Activated CD8-positive, alpha-beta T cell treated with anti-CD3 and anti-CD28 coated beads for 36 hours (primary cell): ENCODE data around the gene SKI. TPM values are rescaled to one million over a fixed set of nuclear protein-coding genes. Genes with fewer than 3 reads are reported as not detected.

Source experiments
- ATAC-seq: fragments of 200-7000 bp; cut with Tn5 transposase; one replicate; pipeline ENCODE4 v1.10.0; 2021; ENCODE audit warnings: mild to moderate bottlenecking, moderate library complexity
- CTCF ChIA-PET: fragments of 350-600 bp; sonication (Branson Sonifier 250); formaldehyde crosslinking; loops from one replicate; lab custom pipeline; 2021; ENCODE audit warnings: antibody characterized with exemption; lab: Charles Lee
- POLR2A ChIA-PET: fragments of 350-600 bp; sonication (Branson Sonifier 250); formaldehyde crosslinking; loops from one replicate; lab custom pipeline; 2021; ENCODE audit warnings: antibody characterized with exemption; lab: Charles Lee
- DNase-seq: peaks from one replicate; pipeline ENCODE4 v3.0.0-alpha.2; 2020
- H3K27ac Mint-ChIP-seq: one replicate; pipeline ENCODE4 v1.8.0; 2021; ENCODE audit warnings: mild to moderate bottlenecking, mixed read lengths
- H3K27me3 Mint-ChIP-seq: one replicate; pipeline ENCODE4 v1.8.0; 2021; ENCODE audit warnings: mixed read lengths
- H3K36me3 Mint-ChIP-seq: one replicate; pipeline ENCODE4 v1.8.0; 2021; ENCODE audit warnings: low read depth, mixed read lengths
- H3K4me1 Mint-ChIP-seq: one replicate; pipeline ENCODE4 v1.8.0; 2021; ENCODE audit warnings: low read depth, mixed read lengths
- H3K4me3 Mint-ChIP-seq: one replicate; pipeline ENCODE4 v1.8.0; 2021; ENCODE audit warnings: mild to moderate bottlenecking, moderate library complexity, mixed read lengths
- H3K9me3 Mint-ChIP-seq: one replicate; pipeline ENCODE4 v1.8.0; 2021; ENCODE audit warnings: mixed read lengths
- intact Hi-C: fragments of 100-400 bp; cut with micrococcal nuclease; formaldehyde crosslinking; loops from one replicate; pipeline ENCODE4 v1.10.0; 2022
- total RNA-seq, 2 experiments: library from RNA; stranded (reverse); gene quantifications; one replicate each; pipeline ENCODE4 v1.2.3, GENCODE V29; 2021
- TF ChIP-seq, protein P1 (sequence below): fragments of 200-600 bp; IDR thresholded peaks from one replicate; pipeline ENCODE4 v1.8.0; 2022; ENCODE audit warnings: antibody characterized with exemption, mild to moderate bottlenecking

Gene SKI
- total RNA-seq, result 10 to 100 TPM; 27.5 to 28.3 TPM

DNA sequence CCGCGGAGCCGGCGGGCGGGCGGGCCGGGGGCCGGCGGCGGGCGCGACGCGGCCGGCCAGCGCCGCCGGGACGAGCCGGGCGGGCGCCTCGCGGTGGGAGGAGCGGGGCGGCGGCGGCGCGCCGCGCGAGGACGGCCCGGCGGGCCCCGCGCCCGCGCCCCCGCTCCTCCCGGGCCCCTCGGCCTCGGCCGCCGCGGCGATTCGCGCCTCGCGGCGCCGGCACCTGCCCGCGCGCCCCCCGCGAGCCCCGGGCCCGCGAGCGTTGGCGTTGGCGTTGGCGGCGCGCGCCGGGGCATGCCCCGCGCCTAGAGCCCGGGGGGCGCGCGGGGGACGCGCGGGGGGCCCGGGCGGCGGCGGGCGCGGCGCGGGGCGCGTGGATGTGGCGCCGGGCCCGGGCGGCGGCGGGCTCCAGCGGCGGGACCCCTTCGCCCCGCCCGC, at the start of gene SKI:
TSS of gene SKI (plus strand) at position 163 of the 438 bp plus-strand sequence. CDS start 448 bp downstream, outside the sequence.
- DNase-seq, result no peak
- peaks cover 30% of the 10 kb centered on the region for H3K36me3 Mint-ChIP-seq
- intact Hi-C loops, result no loop called here
- no peak for ATAC-seq
- peak within 1 kb of the TSS; percentile 96 for H3K4me3 Mint-ChIP-seq
- TF ChIP-seq, protein P1, sequence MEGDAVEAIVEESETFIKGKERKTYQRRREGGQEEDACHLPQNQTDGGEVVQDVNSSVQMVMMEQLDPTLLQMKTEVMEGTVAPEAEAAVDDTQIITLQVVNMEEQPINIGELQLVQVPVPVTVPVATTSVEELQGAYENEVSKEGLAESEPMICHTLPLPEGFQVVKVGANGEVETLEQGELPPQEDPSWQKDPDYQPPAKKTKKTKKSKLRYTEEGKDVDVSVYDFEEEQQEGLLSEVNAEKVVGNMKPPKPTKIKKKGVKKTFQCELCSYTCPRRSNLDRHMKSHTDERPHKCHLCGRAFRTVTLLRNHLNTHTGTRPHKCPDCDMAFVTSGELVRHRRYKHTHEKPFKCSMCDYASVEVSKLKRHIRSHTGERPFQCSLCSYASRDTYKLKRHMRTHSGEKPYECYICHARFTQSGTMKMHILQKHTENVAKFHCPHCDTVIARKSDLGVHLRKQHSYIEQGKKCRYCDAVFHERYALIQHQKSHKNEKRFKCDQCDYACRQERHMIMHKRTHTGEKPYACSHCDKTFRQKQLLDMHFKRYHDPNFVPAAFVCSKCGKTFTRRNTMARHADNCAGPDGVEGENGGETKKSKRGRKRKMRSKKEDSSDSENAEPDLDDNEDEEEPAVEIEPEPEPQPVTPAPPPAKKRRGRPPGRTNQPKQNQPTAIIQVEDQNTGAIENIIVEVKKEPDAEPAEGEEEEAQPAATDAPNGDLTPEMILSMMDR, result no peak
- peaks cover 17% of the 10 kb centered on the region for H3K4me1 Mint-ChIP-seq
- POLR2A ChIA-PET, result interaction anchor here (0.9 to 3.8 kb wide), 7 partner anchors 10 to 73 kb away, joined by 3 to 19 read pairs (median 9); partner anchors contain the start of gene FAAP20
- H3K27me3 Mint-ChIP-seq, result peaks cover 1% of the 10 kb centered on the region
- peak within 1 kb of the TSS; percentile 83 for H3K27ac Mint-ChIP-seq
- CTCF ChIA-PET, result interaction anchor here (0.7 to 2.0 kb wide), 3 partner anchors 33 to 153 kb away, joined by 3 to 6 read pairs (median 6); partner anchors contain the start of gene FAAP20
- H3K9me3 Mint-ChIP-seq, result no peaks in the 10 kb centered on the region

DNA sequence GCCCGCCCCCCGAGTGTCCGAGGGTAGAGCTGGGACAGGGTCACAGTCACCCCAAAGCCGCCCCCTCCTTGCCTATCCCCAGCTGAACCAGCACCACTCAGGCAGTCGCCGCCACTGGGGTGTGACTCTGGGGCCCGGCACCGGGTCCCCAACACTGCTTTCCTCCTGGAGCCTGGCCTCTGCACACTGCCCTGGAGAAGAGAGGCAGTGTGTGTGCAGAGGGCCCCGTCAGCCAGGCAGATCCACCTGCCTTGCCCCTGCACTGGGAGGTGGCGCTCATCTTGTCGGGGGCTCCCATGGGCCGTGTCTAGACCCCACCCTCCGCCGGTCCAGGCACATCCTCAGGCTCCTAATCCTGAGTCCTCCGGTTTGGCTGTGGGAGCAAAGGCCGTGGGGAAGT, 49.2 kb upstream of the SKI start:
- CTCF ChIA-PET, result no interaction called here
- no peaks in the 10 kb centered on the region for H3K9me3 Mint-ChIP-seq
- TF ChIP-seq, protein P1, result no peak
- H3K4me1 Mint-ChIP-seq, result peaks cover 3% of the 10 kb centered on the region
- intact Hi-C loops, result no loop called here
- H3K27ac Mint-ChIP-seq, result no peak overlapping the region
- no peaks in the 10 kb centered on the region for H3K27me3 Mint-ChIP-seq
- no peak overlapping the region for H3K4me3 Mint-ChIP-seq
- H3K36me3 Mint-ChIP-seq, result no peaks in the 10 kb centered on the region
- no peak for ATAC-seq
- DNase-seq, result no peak
- POLR2A ChIA-PET, result no interaction called here

DNA sequence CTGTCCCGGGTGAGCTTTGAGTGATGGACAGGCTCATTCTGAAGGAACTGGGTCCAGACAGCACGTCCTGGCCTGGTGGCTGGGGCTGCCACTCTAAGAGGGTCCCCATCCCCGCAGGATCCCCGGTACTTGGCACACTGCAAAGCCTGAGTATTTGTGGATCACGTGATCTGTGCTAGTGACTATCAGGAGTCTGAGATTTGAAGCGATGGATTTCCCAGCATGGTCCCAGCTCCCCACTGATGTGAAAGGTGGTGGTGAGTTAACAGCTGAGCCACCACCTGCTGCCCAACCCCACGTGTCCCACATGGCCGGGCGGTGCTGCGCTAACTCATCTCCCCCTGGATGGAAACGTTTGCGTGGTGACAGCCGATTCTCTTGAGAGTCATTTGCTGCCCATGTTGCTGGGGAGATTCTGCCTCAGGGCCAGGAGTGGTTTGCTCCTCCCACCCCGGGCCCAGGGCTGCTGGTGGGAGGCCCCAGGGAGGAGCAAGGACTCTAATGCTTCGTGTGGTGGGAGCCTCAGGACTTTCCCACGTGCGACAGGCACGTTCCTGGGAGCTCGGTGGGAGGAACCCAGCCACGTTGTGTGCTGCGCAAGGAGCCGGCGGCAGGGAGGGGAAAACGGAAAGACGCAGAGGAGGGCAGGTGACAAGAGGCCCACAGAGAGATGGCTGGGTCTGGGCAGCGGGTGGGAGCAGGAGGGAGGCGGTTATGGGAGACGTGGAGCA, 48.7 kb upstream of the SKI start:
- Mint-ChIP-seq H3K27me3 (no peaks in the 10 kb centered on the region), H3K4me1 (peaks cover 3% of the 10 kb centered on the region), H3K36me3 (no peaks in the 10 kb centered on the region), H3K4me3 (no peak overlapping the region), H3K9me3 (no peaks in the 10 kb centered on the region), H3K27ac (no peak overlapping the region)
- CTCF ChIA-PET, result no interaction called here
- DNase-seq, result no peak
- intact Hi-C loops, result no loop called here
- TF ChIP-seq, protein P1, result no peak
- no peak for ATAC-seq
- POLR2A ChIA-PET, result no interaction called here

DNA sequence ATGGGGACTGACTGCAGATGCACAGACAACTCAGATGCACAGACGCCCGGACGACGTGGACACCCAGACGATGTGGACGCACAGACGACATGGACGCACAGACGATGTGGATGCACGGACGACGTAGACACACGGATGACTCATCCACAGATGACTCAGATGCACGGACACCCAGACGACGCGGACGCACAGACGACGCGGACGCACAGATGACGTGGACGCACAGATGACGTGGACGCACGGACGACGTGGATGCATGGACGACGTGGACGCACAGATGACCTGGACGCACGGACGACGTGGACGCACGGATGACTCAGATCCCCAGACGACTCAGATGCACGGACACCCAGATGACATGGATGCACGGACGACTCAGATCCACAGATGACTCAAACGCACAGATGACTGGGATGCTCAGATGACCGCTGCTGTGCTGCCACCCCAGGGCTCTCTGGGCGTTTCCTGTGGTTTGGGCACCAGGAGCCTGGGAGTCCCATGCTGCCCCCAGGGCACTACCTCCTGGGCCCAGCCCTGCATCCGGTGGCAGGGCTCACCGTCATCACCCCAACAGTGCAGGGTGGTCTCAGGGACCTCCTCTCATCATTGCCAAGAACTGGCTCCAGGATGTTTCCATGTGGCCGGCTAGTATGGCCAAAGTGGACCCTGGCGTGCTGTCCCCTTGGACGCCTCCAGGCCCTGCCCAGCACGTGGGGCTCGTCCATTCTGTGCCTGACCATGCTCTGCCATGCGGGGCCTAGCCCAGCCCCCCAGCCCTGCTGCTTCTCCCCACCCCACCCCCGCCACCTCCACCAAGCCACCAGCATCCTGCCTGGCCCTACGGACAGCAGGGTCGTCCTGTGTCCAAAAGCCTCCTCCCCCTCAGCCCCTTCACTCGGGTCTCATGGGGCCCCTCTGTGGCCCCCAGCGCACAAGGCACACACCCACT, 47.5 kb upstream of the SKI start:
- H3K27ac Mint-ChIP-seq, result no peak overlapping the region
- intact Hi-C loops, result no loop called here
- H3K27me3 Mint-ChIP-seq, result no peaks in the 10 kb centered on the region
- no peak overlapping the region for H3K4me3 Mint-ChIP-seq
- H3K36me3 Mint-ChIP-seq, result no peaks in the 10 kb centered on the region
- no peaks in the 10 kb centered on the region for H3K9me3 Mint-ChIP-seq
- TF ChIP-seq, protein P1, result no peak
- ChIA-PET POLR2A (no interaction called here), CTCF (no interaction called here)
- H3K4me1 Mint-ChIP-seq, result no peaks in the 10 kb centered on the region
- ATAC-seq (no peak), DNase-seq (no peak)
